SK-N-SH (cell line): Measurements from ENCODE around the gene MFAP1. TPM values are rescaled to one million over a fixed set of nuclear protein-coding genes. Genes with fewer than 3 reads are reported as not detected.

Experiments
- CTCF ChIA-PET: fragments of 300-600, 350-600 bp; formaldehyde crosslinking; extraction: SDS; loops from one replicate; lab custom pipeline; 2021; lab: Yijun Ruan, JAX
- POLR2A ChIA-PET: fragments of 350-600 bp; sonication (Branson Sonifier 250); formaldehyde crosslinking; extraction: SDS; loops from one replicate; lab custom pipeline; 2020; ENCODE audit warnings: antibody characterized with exemption, inconsistent platforms; lab: Yijun Ruan, JAX
- DNase-seq: peaks from one replicate; pipeline ENCODE4 v3.0.0; 2012
- H2AFZ ChIP-seq: fragments of 200-600 bp; sonication (generic); 2 replicates; pipeline ENCODE4 v1.8.1; 2016; ENCODE audit warnings: antibody characterized with exemption, mild to moderate bottlenecking, low read depth
- H3F3A ChIP-seq: fragments of 200-600 bp; sonication (generic); replicated peaks from 2 replicates; pipeline ENCODE3; 2016; ENCODE audit warnings: antibody characterized with exemption, mild to moderate bottlenecking; ENCODE audit not compliant: insufficient read depth
- H3K27ac ChIP-seq, 2 experiments: fragments of 200-500 bp in 1 of 2; fragments of 200-600 bp in 1 of 2; sonication (Bioruptor generic) in 1 of 2; sonication (generic), shearing (Covaris generic) in 1 of 2; 2 replicates each; pipeline versions ENCODE4 v1.5.1 to v1.6.1; 2014 to 2016; ENCODE audit warnings: low read depth in 2 of 2, inconsistent platforms in 1 of 2, low read length in 1 of 2, mild to moderate bottlenecking in 1 of 2, mixed read lengths in 1 of 2
- H3K27me3 ChIP-seq: fragments of 200-600 bp; sonication (generic), shearing (Covaris generic); 2 replicates; pipeline ENCODE4 v1.6.1; 2016; ENCODE audit warnings: mixed run types; ENCODE audit not compliant: insufficient read depth
- H3K36me3 ChIP-seq, 2 experiments: fragments of 200-500 bp in 1 of 2; fragments of 200-600 bp in 1 of 2; sonication (Bioruptor generic) in 1 of 2; sonication (generic) in 1 of 2; replicated peaks in 1 of 2; 2 replicates each; pipeline versions ENCODE3 to v1.5.1; 2014 to 2016; ENCODE audit warnings: low read length in 1 of 2, mild to moderate bottlenecking in 1 of 2; ENCODE audit not compliant: insufficient read depth in 2 of 2, control insufficient read depth in 1 of 2
- H3K4me1 ChIP-seq, 2 experiments: fragments of 200-500 bp in 1 of 2; fragments of 200-600 bp in 1 of 2; sonication (Bioruptor generic) in 1 of 2; sonication (generic), shearing (Covaris generic) in 1 of 2; 2 replicates each; pipeline versions ENCODE4 v1.5.1 to v1.6.1; 2014 to 2016; ENCODE audit warnings: low read depth in 1 of 2, low read length in 1 of 2, mixed run types in 1 of 2; ENCODE audit not compliant: insufficient read depth in 2 of 2, control insufficient read depth in 1 of 2
- H3K4me2 ChIP-seq: fragments of 200-600 bp; sonication (generic), shearing (Covaris generic); 2 replicates; pipeline ENCODE4 v1.6.1; 2017; ENCODE audit warnings: mixed run types
- H3K4me3 ChIP-seq, 2 experiments: fragments of 200-500 bp in 1 of 2; fragments of 200-600 bp in 1 of 2; sonication (Bioruptor generic) in 1 of 2; sonication (generic), shearing (Covaris generic) in 1 of 2; 2 replicates each; pipeline versions ENCODE4 v1.5.1 to v1.8.1; 2014 to 2016; ENCODE audit warnings: low read depth in 2 of 2, inconsistent platforms in 1 of 2, low read length in 1 of 2, mild to moderate bottlenecking in 1 of 2, mixed read lengths in 1 of 2, moderate library complexity in 1 of 2
- H3K79me2 ChIP-seq: fragments of 200-600 bp; sonication (generic); 2 replicates; pipeline ENCODE4 v1.8.1; 2017; ENCODE audit warnings: mild to moderate bottlenecking; ENCODE audit not compliant: insufficient read depth
- H3K9ac ChIP-seq: fragments of 200-600 bp; sonication (generic); 2 replicates; pipeline ENCODE4 v1.6.1; 2017; ENCODE audit warnings: mixed run types
- H3K9me2 ChIP-seq: fragments of 200-600 bp; sonication (generic); 2 replicates; pipeline ENCODE4 v1.6.1; 2017; ENCODE audit warnings: mixed run types
- H3K9me3 ChIP-seq: fragments of 200-600 bp; sonication (generic); 2 replicates; pipeline ENCODE4 v1.6.1; 2017; ENCODE audit warnings: mixed run types, mild to moderate bottlenecking, moderate library complexity
- H4K20me1 ChIP-seq: fragments of 200-600 bp; sonication (generic); 2 replicates; pipeline ENCODE4 v1.6.1; 2017; ENCODE audit warnings: mild to moderate bottlenecking, mixed run types; ENCODE audit not compliant: insufficient read depth
- CHD2 ChIP-seq: fragments of 150-350 bp; IDR thresholded peaks from 2 replicates; pipeline ENCODE4 v1.6.1; 2018; ENCODE audit warnings: low read length; ENCODE audit not compliant: partially characterized antibody
- ELF1 ChIP-seq: IDR thresholded peaks from 2 replicates; pipeline ENCODE4 v1.4.0; 2012
- EP300 ChIP-seq, 2 experiments: IDR thresholded peaks; 2 replicates each; pipeline versions ENCODE4 v1.4.0 to v1.6.1; 2012; ENCODE audit warnings: borderline replicate concordance in 1 of 2, low read depth in 1 of 2, low read length in 1 of 2
- EZH2phosphoT487 ChIP-seq: fragments of 200-600 bp; sonication (generic); IDR thresholded peaks from 2 replicates; pipeline ENCODE4 v1.6.1; 2017; ENCODE audit warnings: low read depth, mixed run types, mild to moderate bottlenecking, antibody characterized with exemption, moderate library complexity, borderline replicate concordance
- FOSL2 ChIP-seq: IDR thresholded peaks from 2 replicates; pipeline ENCODE4 v1.4.0; 2012; ENCODE audit warnings: low read depth, mild to moderate bottlenecking, moderate library complexity, borderline replicate concordance
- GABPA ChIP-seq: IDR thresholded peaks from 2 replicates; pipeline ENCODE4 v1.4.0; 2012; ENCODE audit warnings: low read depth, mild to moderate bottlenecking
- GATA2 ChIP-seq: sonication (generic); formaldehyde crosslinking; IDR thresholded peaks from 2 replicates; pipeline ENCODE4 v1.5.0; 2020; ENCODE audit warnings: mild to moderate bottlenecking, missing genetic modification reagents
- NRF1 ChIP-seq: IDR thresholded peaks from 2 replicates; pipeline ENCODE4 v1.6.1; 2012; ENCODE audit warnings: low read depth, mild to moderate bottlenecking, low read length
- POLR2AphosphoS5 ChIP-seq: IDR thresholded peaks from 2 replicates; pipeline ENCODE4 v1.6.1; 2012; ENCODE audit warnings: low read depth, low read length
- RXRA ChIP-seq: IDR thresholded peaks from 2 replicates; pipeline ENCODE4 v1.4.0; 2012; ENCODE audit warnings: low read depth, mild to moderate bottlenecking, borderline replicate concordance
- SIN3A ChIP-seq: IDR thresholded peaks from 2 replicates; pipeline ENCODE4 v1.6.1; 2012; ENCODE audit warnings: low read depth, mild to moderate bottlenecking, low read length, moderate library complexity, borderline replicate concordance
- TAF1 ChIP-seq: IDR thresholded peaks from 2 replicates; pipeline ENCODE4 v1.6.1; 2012; ENCODE audit warnings: low read depth, mild to moderate bottlenecking, low read length, moderate library complexity, borderline replicate concordance
- TCF12 ChIP-seq: IDR thresholded peaks from 2 replicates; pipeline ENCODE4 v1.4.0; 2012
- YY1 ChIP-seq: IDR thresholded peaks from 2 replicates; pipeline ENCODE4 v1.4.0; 2012; ENCODE audit warnings: low read depth, mild to moderate bottlenecking
- WGBS: methylation state at CpG from one replicate; pipeline ENCODE4 v1.1.6; 2017; ENCODE audit warnings: low lambda C conversion rate; 5-methylcytosine and 5-hydroxymethylcytosine counted together
- polyA plus RNA-seq, 3 experiments: library from polyadenylated mRNA; depleted of rRNA; stranded (reverse); fragments of >200 nt; gene quantifications; 2 replicates each; pipeline ENCODE4 v1.2.3, GENCODE V29; 2012
- TF ChIP-seq, protein P1 (sequence below): IDR thresholded peaks from 2 replicates; pipeline ENCODE4 v1.6.1; 2012; ENCODE audit warnings: mild to moderate bottlenecking, low read depth, low read length, moderate library complexity
- TF ChIP-seq, protein P2 (sequence below): IDR thresholded peaks from 2 replicates; pipeline ENCODE4 v1.4.0; 2012; ENCODE audit warnings: low read depth, borderline replicate concordance
- TF ChIP-seq, protein P3 (sequence below): IDR thresholded peaks from 2 replicates; pipeline ENCODE4 v1.4.0; 2012; ENCODE audit warnings: low read depth
- TF ChIP-seq, protein P4 (sequence below): fragments of 200-600 bp; sonication (generic); IDR thresholded peaks from 2 replicates; pipeline ENCODE4 v1.6.1; 2017; ENCODE audit warnings: antibody characterized with exemption, mild to moderate bottlenecking, moderate library complexity

Gene MFAP1, protein sequence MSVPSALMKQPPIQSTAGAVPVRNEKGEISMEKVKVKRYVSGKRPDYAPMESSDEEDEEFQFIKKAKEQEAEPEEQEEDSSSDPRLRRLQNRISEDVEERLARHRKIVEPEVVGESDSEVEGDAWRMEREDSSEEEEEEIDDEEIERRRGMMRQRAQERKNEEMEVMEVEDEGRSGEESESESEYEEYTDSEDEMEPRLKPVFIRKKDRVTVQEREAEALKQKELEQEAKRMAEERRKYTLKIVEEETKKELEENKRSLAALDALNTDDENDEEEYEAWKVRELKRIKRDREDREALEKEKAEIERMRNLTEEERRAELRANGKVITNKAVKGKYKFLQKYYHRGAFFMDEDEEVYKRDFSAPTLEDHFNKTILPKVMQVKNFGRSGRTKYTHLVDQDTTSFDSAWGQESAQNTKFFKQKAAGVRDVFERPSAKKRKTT
- 16.5 and 18.4 TPM in 2 replicates for polyA plus RNA-seq (2012; rRNA removed)
- polyA plus RNA-seq (2012; cell fraction: cytosol; rRNA removed) = 22.0 and 28.5 TPM in 2 replicates
- polyA plus RNA-seq (2012; cell fraction: nucleus; rRNA removed) = 7.9 and 15.1 TPM in 2 replicates

DNA sequence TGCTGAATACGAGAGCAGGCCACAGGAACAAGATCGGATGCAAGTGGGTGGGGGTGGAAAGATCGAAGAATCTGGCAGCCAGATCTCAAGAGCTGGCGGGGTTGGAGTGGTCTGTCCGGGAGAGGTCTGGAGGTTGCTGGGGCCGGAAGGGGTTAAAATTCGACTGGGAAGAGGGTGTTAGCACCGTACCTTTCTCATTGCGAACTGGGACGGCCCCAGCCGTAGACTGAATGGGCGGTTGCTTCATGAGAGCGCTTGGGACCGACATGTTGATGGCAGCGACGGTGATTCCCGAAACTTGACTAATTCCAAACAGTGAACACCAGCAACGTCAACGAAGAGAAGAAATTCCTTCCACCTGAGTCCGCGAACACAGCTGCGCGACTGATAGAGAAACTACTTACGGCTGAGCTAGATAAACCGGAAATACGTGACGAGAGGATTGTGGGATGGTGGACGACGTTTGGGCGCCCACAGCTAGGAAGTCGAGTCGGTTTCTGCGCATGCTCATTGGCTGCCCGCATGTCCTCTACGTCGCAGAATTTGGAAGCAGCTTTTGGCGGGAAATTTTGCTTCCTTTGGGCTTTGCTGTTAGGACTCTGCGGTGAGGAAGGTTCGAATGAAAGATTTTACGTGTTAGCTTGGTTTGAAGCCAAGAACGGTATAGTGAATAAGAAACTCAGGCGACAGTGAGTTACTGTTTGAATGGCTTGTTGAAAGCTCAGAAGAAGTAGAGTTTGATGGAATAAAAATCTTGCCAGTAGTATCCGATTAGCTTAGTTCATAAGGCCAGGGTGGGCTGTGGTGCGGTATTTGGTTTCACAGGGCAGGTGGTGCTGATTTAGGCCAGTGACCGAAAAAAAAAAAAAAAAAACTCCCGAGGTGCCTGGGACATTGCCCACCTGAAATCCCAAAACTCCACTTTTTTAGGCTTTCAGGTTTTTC is at the start of gene MFAP1:
MFAP1 (minus strand) TSS at position 389 of the 945 bp plus-strand sequence; CDS start at position 268, 121 bp downstream.
- H2AFZ ChIP-seq = peak within 1 kb of the TSS; percentile 88
- peaks cover 76% of the 10 kb centered on the region for H3K79me2 ChIP-seq
- H3F3A ChIP-seq = peaks cover 23% of the 10 kb centered on the region
- H3K9ac ChIP-seq = peak within 1 kb of the TSS; percentile 92
- peak within 1 kb of the TSS; percentile 87 to 97 for H3K27ac ChIP-seq
- 10% methylated on average over 46 of the region's 46 CpGs for WGBS
- peak within 1 kb of the TSS; percentile 73 to 98 for H3K4me3 ChIP-seq
- H3K9me2 ChIP-seq = no peaks in the 10 kb centered on the region
- POLR2A ChIA-PET = interaction anchor here (0.6 to 2.6 kb wide), 5 partner anchors 24 to 904 kb away, joined by 3 to 14 read pairs (median 4); partner anchors contain the start of genes HYPK, SERF2 and SERINC4
- CTCF ChIA-PET = interaction anchor here (0.7 to 1.0 kb wide), 2 partner anchors 48 to 57 kb away, joined by 3 to 6 read pairs; no protein-coding TSS in a partner anchor
- DNase-seq = peak; percentile 90
- H4K20me1 ChIP-seq = 0 out of 2 replicates have a peak, but pooled peaks cover 6% of the 10 kb centered on the region
- H3K36me3 ChIP-seq = peaks cover 0 to 6% of the 10 kb centered on the region in 2 experiments
- TF ChIP-seq TCF12 (peak; percentile 59), EZH2phosphoT487 (no peak), GATA2 (CRISPR knock-in tag) (no peak), SIN3A (peak; percentile 79; the same call in 1 of the 2 replicates), GABPA (peak; percentile 86), EP300 (IDR thresholded peaks at IDR 0.05; ENCODE audit: borderline replicate concordance in 1 of 2, low read depth in 1 of 2, low read length in 1 of 2) (peak in 1 of 2 experiments; percentile 31; a peak in 1 of 4 replicates), NRF1 (peak; percentile 78), FOSL2 (0 out of 2 replicates have a peak, but pooled peaks have one; percentile 15), CHD2 (peak; percentile 65), ELF1 (peak; percentile 91), TAF1 (peak; percentile 90), POLR2AphosphoS5 (peak; percentile 98), YY1 (peak; percentile 58; the same call in 1 of the 2 replicates), RXRA (no peak)
- TF ChIP-seq, protein P1, sequence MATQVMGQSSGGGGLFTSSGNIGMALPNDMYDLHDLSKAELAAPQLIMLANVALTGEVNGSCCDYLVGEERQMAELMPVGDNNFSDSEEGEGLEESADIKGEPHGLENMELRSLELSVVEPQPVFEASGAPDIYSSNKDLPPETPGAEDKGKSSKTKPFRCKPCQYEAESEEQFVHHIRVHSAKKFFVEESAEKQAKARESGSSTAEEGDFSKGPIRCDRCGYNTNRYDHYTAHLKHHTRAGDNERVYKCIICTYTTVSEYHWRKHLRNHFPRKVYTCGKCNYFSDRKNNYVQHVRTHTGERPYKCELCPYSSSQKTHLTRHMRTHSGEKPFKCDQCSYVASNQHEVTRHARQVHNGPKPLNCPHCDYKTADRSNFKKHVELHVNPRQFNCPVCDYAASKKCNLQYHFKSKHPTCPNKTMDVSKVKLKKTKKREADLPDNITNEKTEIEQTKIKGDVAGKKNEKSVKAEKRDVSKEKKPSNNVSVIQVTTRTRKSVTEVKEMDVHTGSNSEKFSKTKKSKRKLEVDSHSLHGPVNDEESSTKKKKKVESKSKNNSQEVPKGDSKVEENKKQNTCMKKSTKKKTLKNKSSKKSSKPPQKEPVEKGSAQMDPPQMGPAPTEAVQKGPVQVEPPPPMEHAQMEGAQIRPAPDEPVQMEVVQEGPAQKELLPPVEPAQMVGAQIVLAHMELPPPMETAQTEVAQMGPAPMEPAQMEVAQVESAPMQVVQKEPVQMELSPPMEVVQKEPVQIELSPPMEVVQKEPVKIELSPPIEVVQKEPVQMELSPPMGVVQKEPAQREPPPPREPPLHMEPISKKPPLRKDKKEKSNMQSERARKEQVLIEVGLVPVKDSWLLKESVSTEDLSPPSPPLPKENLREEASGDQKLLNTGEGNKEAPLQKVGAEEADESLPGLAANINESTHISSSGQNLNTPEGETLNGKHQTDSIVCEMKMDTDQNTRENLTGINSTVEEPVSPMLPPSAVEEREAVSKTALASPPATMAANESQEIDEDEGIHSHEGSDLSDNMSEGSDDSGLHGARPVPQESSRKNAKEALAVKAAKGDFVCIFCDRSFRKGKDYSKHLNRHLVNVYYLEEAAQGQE = peak; percentile 63
- TF ChIP-seq, protein P2, sequence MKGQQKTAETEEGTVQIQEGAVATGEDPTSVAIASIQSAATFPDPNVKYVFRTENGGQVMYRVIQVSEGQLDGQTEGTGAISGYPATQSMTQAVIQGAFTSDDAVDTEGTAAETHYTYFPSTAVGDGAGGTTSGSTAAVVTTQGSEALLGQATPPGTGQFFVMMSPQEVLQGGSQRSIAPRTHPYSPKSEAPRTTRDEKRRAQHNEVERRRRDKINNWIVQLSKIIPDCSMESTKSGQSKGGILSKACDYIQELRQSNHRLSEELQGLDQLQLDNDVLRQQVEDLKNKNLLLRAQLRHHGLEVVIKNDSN = peak; percentile 40; the same call in 1 of the 2 replicates
- TF ChIP-seq, protein P3, sequence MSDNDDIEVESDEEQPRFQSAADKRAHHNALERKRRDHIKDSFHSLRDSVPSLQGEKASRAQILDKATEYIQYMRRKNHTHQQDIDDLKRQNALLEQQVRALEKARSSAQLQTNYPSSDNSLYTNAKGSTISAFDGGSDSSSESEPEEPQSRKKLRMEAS = peak; percentile 98
- TF ChIP-seq, protein P4, sequence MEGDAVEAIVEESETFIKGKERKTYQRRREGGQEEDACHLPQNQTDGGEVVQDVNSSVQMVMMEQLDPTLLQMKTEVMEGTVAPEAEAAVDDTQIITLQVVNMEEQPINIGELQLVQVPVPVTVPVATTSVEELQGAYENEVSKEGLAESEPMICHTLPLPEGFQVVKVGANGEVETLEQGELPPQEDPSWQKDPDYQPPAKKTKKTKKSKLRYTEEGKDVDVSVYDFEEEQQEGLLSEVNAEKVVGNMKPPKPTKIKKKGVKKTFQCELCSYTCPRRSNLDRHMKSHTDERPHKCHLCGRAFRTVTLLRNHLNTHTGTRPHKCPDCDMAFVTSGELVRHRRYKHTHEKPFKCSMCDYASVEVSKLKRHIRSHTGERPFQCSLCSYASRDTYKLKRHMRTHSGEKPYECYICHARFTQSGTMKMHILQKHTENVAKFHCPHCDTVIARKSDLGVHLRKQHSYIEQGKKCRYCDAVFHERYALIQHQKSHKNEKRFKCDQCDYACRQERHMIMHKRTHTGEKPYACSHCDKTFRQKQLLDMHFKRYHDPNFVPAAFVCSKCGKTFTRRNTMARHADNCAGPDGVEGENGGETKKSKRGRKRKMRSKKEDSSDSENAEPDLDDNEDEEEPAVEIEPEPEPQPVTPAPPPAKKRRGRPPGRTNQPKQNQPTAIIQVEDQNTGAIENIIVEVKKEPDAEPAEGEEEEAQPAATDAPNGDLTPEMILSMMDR = no peak
- no peaks in the 10 kb centered on the region for H3K9me3 ChIP-seq
- H3K4me1 ChIP-seq = peaks cover 9 to 10% of the 10 kb centered on the region in 2 experiments; a peak in 3 of 4 replicates
- H3K27me3 ChIP-seq = no peaks in the 10 kb centered on the region
- peak within 1 kb of the TSS; percentile 78 for H3K4me2 ChIP-seq
